Measurements from ENCODE around the gene NFILZ.
"Not testable (repeated sequence)": the region's sequence is repeated elsewhere in the genome, so short reads cannot be mapped to it uniquely, and the experiment has no call there.

The NFILZ gene

GRCh38 chr19:8611877-8612806 is 18.3 kb upstream of the NFILZ start:
- no peak for DNase-seq

- no peak for DNase-seq
These were observed 17.6 kb upstream of the NFILZ start for GRCh38 chr19:8612807-8613171.

- DNase-seq, result no peak
These were observed 16.0 kb upstream of the NFILZ start for GRCh38 chr19:8614455-8614854.

- DNase-seq, result no peak
These were observed 15.4 kb upstream of the NFILZ start for GRCh38 chr19:8615024-8615423.

- peak; percentile 83 for DNase-seq
These were observed 14.4 kb upstream of the NFILZ start for GRCh38 chr19:8615813-8616596.

GRCh38 chr19:8616861-8617260 is 13.6 kb upstream of the NFILZ start:
- DNase-seq, result no peak

- not testable (repeated sequence) for DNase-seq
These were observed 13.1 kb upstream of the NFILZ start for GRCh38 chr19:8617325-8617724.

GRCh38 chr19:8617984-8618383 is 12.4 kb upstream of the NFILZ start:
- DNase-seq, result no peak

GRCh38 chr19:8618751-8619150 is 11.7 kb upstream of the NFILZ start:
- no peak for DNase-seq

GRCh38 chr19:8622886-8623285 is 7.5 kb upstream of the NFILZ start:
- DNase-seq, result not testable (repeated sequence)

GRCh38 chr19:8626842-8627241 is 3.6 kb upstream of the NFILZ start:
- no peak for DNase-seq

- DNase-seq, result no peak
These were observed 1.2 kb upstream of the NFILZ start for GRCh38 chr19:8629184-8629583.

- no peak for DNase-seq
These were observed 477 bp downstream of the NFILZ start for GRCh38 chr19:8630796-8631424.

GRCh38 chr19:8631425-8631819 is 989 bp downstream of the NFILZ start:
- DNase-seq, result no peak

- DNase-seq, result no peak
These were observed 5.0 kb downstream of the NFILZ start for GRCh38 chr19:8635422-8635821.

- DNase-seq, result not testable (repeated sequence)
These were observed 6.6 kb downstream of the NFILZ start for GRCh38 chr19:8637070-8637469.

- no peak for DNase-seq
These were observed 7.7 kb downstream of the NFILZ start for GRCh38 chr19:8638078-8638619.

- DNase-seq, result no peak
These were observed 9.5 kb downstream of the NFILZ start for GRCh38 chr19:8639821-8640401.

GRCh38 chr19:8640402-8641004 is 10.1 kb downstream of the NFILZ start:
- no peak for DNase-seq

- DNase-seq, result no peak
These were observed 10.9 kb downstream of the NFILZ start for GRCh38 chr19:8641221-8641907.

- DNase-seq, result no peak
These were observed 11.6 kb downstream of the NFILZ start for GRCh38 chr19:8641908-8642547.
